ENCODE data around the gene CYBC1.

DNA sequence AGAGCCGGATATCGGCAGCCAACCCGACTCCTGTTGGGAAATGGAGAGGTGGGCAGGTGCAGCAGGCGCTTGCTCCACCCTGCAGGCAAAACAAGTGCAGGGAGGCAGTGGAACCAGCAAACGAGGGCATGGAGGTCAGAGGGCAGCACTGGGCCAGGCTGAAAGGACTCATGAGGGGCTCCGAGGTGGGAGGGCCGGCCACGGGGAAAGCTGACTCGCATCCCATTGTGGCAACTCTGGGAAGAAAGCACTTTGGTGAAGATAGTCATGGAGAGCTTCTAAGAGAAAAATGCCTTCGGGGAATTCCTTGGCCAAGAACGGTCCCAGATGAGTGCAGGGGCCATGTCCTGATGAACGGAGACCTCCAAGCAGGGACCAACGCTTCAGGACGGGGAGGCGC lies 4.4 kb downstream of the CYBC1 start:
- TF ChIP-seq, protein P1, sequence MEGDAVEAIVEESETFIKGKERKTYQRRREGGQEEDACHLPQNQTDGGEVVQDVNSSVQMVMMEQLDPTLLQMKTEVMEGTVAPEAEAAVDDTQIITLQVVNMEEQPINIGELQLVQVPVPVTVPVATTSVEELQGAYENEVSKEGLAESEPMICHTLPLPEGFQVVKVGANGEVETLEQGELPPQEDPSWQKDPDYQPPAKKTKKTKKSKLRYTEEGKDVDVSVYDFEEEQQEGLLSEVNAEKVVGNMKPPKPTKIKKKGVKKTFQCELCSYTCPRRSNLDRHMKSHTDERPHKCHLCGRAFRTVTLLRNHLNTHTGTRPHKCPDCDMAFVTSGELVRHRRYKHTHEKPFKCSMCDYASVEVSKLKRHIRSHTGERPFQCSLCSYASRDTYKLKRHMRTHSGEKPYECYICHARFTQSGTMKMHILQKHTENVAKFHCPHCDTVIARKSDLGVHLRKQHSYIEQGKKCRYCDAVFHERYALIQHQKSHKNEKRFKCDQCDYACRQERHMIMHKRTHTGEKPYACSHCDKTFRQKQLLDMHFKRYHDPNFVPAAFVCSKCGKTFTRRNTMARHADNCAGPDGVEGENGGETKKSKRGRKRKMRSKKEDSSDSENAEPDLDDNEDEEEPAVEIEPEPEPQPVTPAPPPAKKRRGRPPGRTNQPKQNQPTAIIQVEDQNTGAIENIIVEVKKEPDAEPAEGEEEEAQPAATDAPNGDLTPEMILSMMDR (IDR thresholded peaks at IDR 0.05; ENCODE audit: control extremely low read depth in 1 of 3, insufficient read depth in 1 of 3, low read depth in 1 of 3, low read length in 3 of 3), result no peak
- TF ChIP-seq JUND (IDR thresholded peaks at IDR 0.05; ENCODE audit: low read length) (no peak), EP300 (IDR thresholded peaks at IDR 0.05; ENCODE audit: borderline replicate concordance in 1 of 2, low read depth in 2 of 2, low read length in 2 of 2) (no peak), POLR2AphosphoS5 (IDR thresholded peaks at IDR 0.05; ENCODE audit: low read depth, low read length) (no peak), MAFK (IDR thresholded peaks at IDR 0.05; ENCODE audit: low read depth, low read length) (no peak)

All from H1 (cell line).